GM12878 (cell line): ENCODE measurements around the gene LARGE1.

Experiments used
- BHLHE40 ChIP-seq, 2 experiments: fragments of 450-650 bp in 1 of 2; IDR thresholded peaks; 2 replicates each; pipeline ENCODE4 v1.6.1; 2011 to 2017; ENCODE audit warnings: low read depth in 2 of 2, borderline replicate concordance in 1 of 2, improper control_type of control experiment in 1 of 2, low read length in 1 of 2, mild to moderate bottlenecking in 1 of 2
- CTCF ChIP-seq, 3 experiments: IDR thresholded peaks in 2 of 3; conservative IDR thresholded peaks in 1 of 3; 2 replicates each; pipeline ENCODE4 v1.5.1; 2011; ENCODE audit warnings: low read depth in 3 of 3, low read length in 3 of 3, mild to moderate bottlenecking in 3 of 3, control low read depth in 2 of 3, moderate library complexity in 2 of 3, inconsistent platforms in 1 of 3, mixed read lengths in 1 of 3; ENCODE audit not compliant: control insufficient read depth in 2 of 3, insufficient read depth in 1 of 3; ENCODE audit errors: extremely low read depth in 1 of 3
- EP300 ChIP-seq, 2 experiments: fragments of 150-350 bp in 1 of 2; IDR thresholded peaks; 2 replicates each; pipeline ENCODE4 v1.6.1; 2011 to 2012; ENCODE audit warnings: low read depth in 2 of 2, low read length in 2 of 2, borderline replicate concordance in 1 of 2, improper control_type of control experiment in 1 of 2, inconsistent platforms in 1 of 2; ENCODE audit not compliant: control insufficient read depth in 1 of 2
- FOXM1 ChIP-seq: IDR thresholded peaks from 2 replicates; pipeline ENCODE4 v1.6.1; 2012; ENCODE audit warnings: low read depth, mild to moderate bottlenecking, inconsistent platforms, low read length, moderate library complexity
- STAT3 ChIP-seq: IDR thresholded peaks from 2 replicates; pipeline ENCODE4 v1.6.1; 2011; ENCODE audit warnings: low read depth, low read length, improper control_type of control experiment

DNA sequence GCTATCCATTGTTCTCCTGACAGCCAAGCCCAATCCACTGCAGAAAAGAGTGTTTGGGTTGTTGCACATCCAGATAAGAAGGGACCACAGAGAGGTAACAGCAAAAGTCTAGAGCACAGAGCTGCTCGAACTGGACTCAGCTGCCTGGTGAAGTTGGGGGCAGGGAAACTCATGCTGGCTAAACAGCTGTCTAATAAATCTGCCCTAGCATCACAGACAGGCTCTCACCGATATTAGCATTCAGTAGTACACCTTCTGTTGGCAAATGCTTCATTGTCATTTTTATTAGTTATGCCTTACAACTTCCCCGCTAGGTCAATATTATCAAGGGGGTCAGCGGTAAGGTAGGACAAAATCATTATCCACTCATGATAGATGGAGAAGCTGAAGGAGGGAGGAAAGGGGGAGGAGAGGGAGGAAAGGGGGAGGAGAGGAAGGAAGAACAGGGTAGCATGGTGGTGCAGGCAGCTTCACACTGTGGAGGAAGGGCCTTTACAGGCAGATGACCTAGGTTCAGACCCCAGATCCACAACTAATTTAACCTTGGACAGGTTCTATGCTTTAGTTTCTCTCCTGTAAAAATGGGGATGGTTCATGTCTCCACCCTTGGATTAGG is 102.7 kb downstream of the LARGE1 start:
- no peak for TF ChIP-seq CTCF (IDR thresholded peaks at IDR 0.05 in 2 of 3, conservative IDR thresholded peaks at IDR 0.05 in 1 of 3; ENCODE audit: control insufficient read depth in 2 of 3, extremely low read depth in 1 of 3, insufficient read depth in 1 of 3, low read depth in 3 of 3, low read length in 3 of 3)
- TF ChIP-seq EP300 (IDR thresholded peaks at IDR 0.05; ENCODE audit: borderline replicate concordance in 1 of 2, control insufficient read depth in 1 of 2, low read depth in 2 of 2, low read length in 2 of 2), result no peak
- no peak for TF ChIP-seq BHLHE40 (IDR thresholded peaks at IDR 0.05; ENCODE audit: borderline replicate concordance in 1 of 2, low read depth in 2 of 2, low read length in 1 of 2)
- TF ChIP-seq FOXM1, result no peak
- TF ChIP-seq STAT3, result no peak
